HepG2 (cell line): ENCODE results near the gene TRMT1. TPM values are rescaled to one million over a fixed set of nuclear protein-coding genes. Genes with fewer than 3 reads are reported as not detected.

Experiments used
- ATAC-seq: fragments of 200-7000 bp; cut with Tn5 transposase; 3 replicates; pipeline ENCODE4 v1.9.1; 2020; ENCODE audit warnings: mild to moderate bottlenecking, moderate library complexity
- BruUV-seq: library from RNA; stranded (reverse); fragments of 400-500 nt; replicated peaks from 2 replicates; lab custom pipeline; 2021; lab: Mats Ljungman, UMichigan
- CTCF ChIA-PET: fragments of 300-600 bp; formaldehyde crosslinking; extraction: SDS; loops from one replicate; lab custom pipeline; 2021; ENCODE audit warnings: low total read pairs, inconsistent platforms, low intra/inter-chr PET ratio; lab: Yijun Ruan, JAX
- POLR2A ChIA-PET: fragments of 350-600 bp; sonication (Branson Sonifier 250); formaldehyde crosslinking; loops from one replicate; lab custom pipeline; 2020; ENCODE audit warnings: antibody characterized with exemption, inconsistent platforms; lab: Yijun Ruan, JAX
- DNase-seq: peaks from one replicate; pipeline ENCODE4 v3.0.0-alpha.2; 2015; ENCODE audit warnings: low spot score
- FAIRE-seq: peaks from 3 replicates; lab custom pipeline; 2011; peaks lifted over from hg19 to GRCh38; lab: Jason Lieb, UNC
- H2AFZ ChIP-seq: one replicate; pipeline ENCODE4 v1.6.1; 2011; ENCODE audit warnings: low read length, inconsistent platforms
- H3K27ac ChIP-seq: fragments of 300-600 bp; 3 replicates; pipeline ENCODE4 v1.8.0; 2011; ENCODE audit warnings: mixed run types, mild to moderate bottlenecking, mixed read lengths, low read length, inconsistent platforms; ENCODE audit not compliant: insufficient read depth; ENCODE audit errors: extremely low read length
- H3K27me3 ChIP-seq, 2 experiments: fragments of 200-600 bp in 1 of 2; 2 replicates in 1 of 2; 3 replicates in 1 of 2; pipeline versions ENCODE4 v1.6.0 to v1.8.0; 2011; ENCODE audit warnings: low read length in 2 of 2, mild to moderate bottlenecking in 2 of 2, moderate library complexity in 2 of 2, inconsistent platforms in 1 of 2; ENCODE audit not compliant: insufficient read depth in 2 of 2, control insufficient read depth in 1 of 2
- H3K36me3 ChIP-seq, 2 experiments: fragments of 200-600 bp in 1 of 2; replicated peaks in 1 of 2; 2 replicates in 1 of 2; 3 replicates in 1 of 2; pipeline versions ENCODE4 v1.5.1 to v1.8.0; 2011; ENCODE audit warnings: low read length in 2 of 2, inconsistent platforms in 1 of 2; ENCODE audit not compliant: insufficient read depth in 2 of 2, control insufficient read depth in 1 of 2
- H3K4me1 ChIP-seq: 2 replicates; pipeline ENCODE4 v1.5.1; 2012; ENCODE audit warnings: low read length, inconsistent platforms; ENCODE audit not compliant: insufficient read depth
- H3K4me2 ChIP-seq: 2 replicates; pipeline ENCODE4 v1.6.0; 2011; ENCODE audit warnings: low read depth, low read length, inconsistent platforms
- H3K4me3 ChIP-seq, 3 experiments: fragments of 200-600 bp in 1 of 3; sonication (generic), shearing (Covaris generic) in 1 of 3; replicated peaks in 1 of 3; 2 replicates each; pipeline ENCODE4 v1.5.1; 2011 to 2016; ENCODE audit warnings: low read length in 3 of 3, inconsistent platforms in 2 of 3, low read depth in 2 of 3, mild to moderate bottlenecking in 2 of 3, control low read depth in 1 of 3, mixed read lengths in 1 of 3; ENCODE audit not compliant: insufficient read depth in 1 of 3
- H3K79me2 ChIP-seq: one replicate; pipeline ENCODE4 v1.6.1; 2011; ENCODE audit warnings: low read length, inconsistent platforms; ENCODE audit not compliant: insufficient read depth
- H3K9ac ChIP-seq: 2 replicates; pipeline ENCODE4 v1.6.0; 2011; ENCODE audit warnings: mild to moderate bottlenecking, low read depth, low read length, inconsistent platforms; ENCODE audit not compliant: insufficient read depth
- H3K9me3 ChIP-seq: 2 replicates; pipeline ENCODE4 v1.5.1; 2012; ENCODE audit warnings: mild to moderate bottlenecking, low read length
- H4K20me1 ChIP-seq: 2 replicates; pipeline ENCODE4 v1.6.0; 2011; ENCODE audit warnings: inconsistent platforms, mild to moderate bottlenecking, low read length, moderate library complexity; ENCODE audit not compliant: insufficient read depth
- CTCF ChIP-seq: sonication (generic); formaldehyde crosslinking; IDR thresholded peaks from 2 replicates; pipeline ENCODE4 v1.5.0; 2020; ENCODE audit warnings: mild to moderate bottlenecking, missing genetic modification reagents, moderate library complexity
- KDM5A ChIP-seq: fragments of 200-600 bp; sonication (generic); IDR thresholded peaks from 2 replicates; pipeline ENCODE4 v1.7.0; 2018; ENCODE audit warnings: antibody characterized with exemption, mild to moderate bottlenecking, low read length, borderline replicate concordance
- STAG1 ChIP-seq: sonication (generic); formaldehyde crosslinking; IDR thresholded peaks from 2 replicates; pipeline ENCODE4 v1.4.0; 2020; ENCODE audit warnings: missing genetic modification reagents
- ZBTB33 ChIP-seq: sonication (generic); formaldehyde crosslinking; IDR thresholded peaks from 2 replicates; pipeline ENCODE4 v1.4.0; 2020; ENCODE audit warnings: missing genetic modification reagents
- ZNF12 ChIP-seq: sonication (generic); formaldehyde crosslinking; IDR thresholded peaks from 2 replicates; pipeline ENCODE4 v1.5.0; 2020; ENCODE audit warnings: missing genetic modification reagents
- WGBS: methylation state at CpG from one replicate; pipeline ENCODE4 v1.1.6; 2017; ENCODE audit warnings: low lambda C conversion rate; 5-methylcytosine and 5-hydroxymethylcytosine counted together
- in situ Hi-C: cut with HindIII; loops from 2 replicates; pipeline ENCODE4 v1.10.0; 2017; ENCODE audit warnings: low pct_unique_long_range_greater_than_20kb; ENCODE audit not compliant: extremely low pct_ligation_motif_present
- intact Hi-C: fragments of 100-400 bp; cut with micrococcal nuclease; formaldehyde crosslinking; loops from one replicate; pipeline ENCODE4 v1.10.0; 2022; ENCODE audit not compliant: unreplicated experiment
- polyA plus RNA-seq, 8 experiments: library from polyadenylated mRNA; depleted of rRNA in 3 of 8; stranded (reverse) in 7 of 8; unstranded in 1 of 8; fragments of >200 nt; fragmentation: Illumina TruSeq in 4 of 8; extraction: Trizol in 4 of 8; gene quantifications; 2 replicates each; pipeline versions ENCODE4 v1.2.1 to v1.2.3, GENCODE V29; 2011 to 2016; ENCODE audit warnings: low read depth in 4 of 8, missing spikeins in 1 of 8, mixed read lengths in 1 of 8; ENCODE audit not compliant: insufficient read depth in 1 of 8
- total RNA-seq, 5 experiments: library from RNA; depleted of rRNA; stranded (reverse); fragments of >200 nt; fragmentation: Illumina TruSeq; extraction: Trizol; gene quantifications; 2 replicates each; pipeline ENCODE4 v1.2.3, GENCODE V29; 2016; ENCODE audit warnings: low read depth in 1 of 5
- TF ChIP-seq, protein P1 (sequence below): sonication (generic); formaldehyde crosslinking; IDR thresholded peaks from 2 replicates; pipeline ENCODE4 v1.4.0; 2020; ENCODE audit warnings: missing genetic modification reagents

Gene TRMT1
- total and polyA plus RNA-seq, 2 of the 13 experiments (the other 11 are each of a cell fraction or from before 2014, with no cell fraction given), result 35.5 to 44.1 TPM

DNA sequence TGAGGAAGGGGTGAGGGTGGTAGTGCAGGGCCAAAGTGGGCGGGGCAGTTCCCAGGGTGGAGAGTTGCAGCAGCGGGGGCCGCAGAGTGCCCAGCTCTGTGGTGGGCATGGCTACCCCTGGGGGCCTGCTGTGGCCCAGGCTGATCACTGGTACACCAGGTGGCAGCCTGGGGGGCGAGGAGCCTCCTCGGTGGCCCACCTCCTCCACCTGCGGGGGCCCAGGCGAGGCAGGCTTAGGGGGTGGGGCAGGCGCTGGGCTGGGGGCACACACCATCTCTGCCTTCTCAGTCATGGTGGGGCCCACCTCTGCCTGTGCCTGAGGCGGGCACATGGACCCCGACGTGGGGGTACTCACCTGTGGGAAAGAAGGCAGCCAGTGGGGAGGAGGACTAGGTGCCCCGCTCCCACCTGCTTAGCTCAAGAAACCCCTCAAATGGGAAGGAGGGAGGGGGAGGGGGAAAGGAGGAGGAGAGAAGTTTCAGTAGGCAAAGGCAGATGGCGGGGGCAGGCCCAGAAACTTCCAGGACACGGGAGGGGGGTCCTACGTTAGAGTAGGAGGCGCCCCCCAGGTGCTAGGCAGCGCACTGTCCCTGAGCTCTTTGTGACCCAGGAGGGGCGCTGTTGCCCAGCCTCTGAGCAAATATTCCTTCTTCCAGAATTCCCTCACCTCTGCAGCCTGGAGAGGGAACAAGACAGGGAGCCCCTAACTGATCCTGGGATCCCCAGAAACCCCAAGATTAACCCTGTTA lies 15.5 kb downstream of the TRMT1 start:
- no peak for FAIRE-seq
- H4K20me1 ChIP-seq, result no peaks in the 10 kb centered on the region; the same call in 1 of the 2 replicates
- no peak for ATAC-seq
- in situ Hi-C loops, result no loop called here
- H3K79me2 ChIP-seq, result no peaks in the 10 kb centered on the region
- peaks cover 31% of the 10 kb centered on the region for H3K4me1 ChIP-seq
- 88% methylated on average over 14 of the region's 18 CpGs for WGBS
- ChIA-PET CTCF (no interaction called here), POLR2A (interaction anchor here (1.6 kb wide), 1 partner anchor 62 kb away, joined by 4 read pairs; no protein-coding TSS in a partner anchor)
- no peak overlapping the region for H3K9ac ChIP-seq
- H3K27ac ChIP-seq, result no peak overlapping the region
- H2AFZ ChIP-seq, result no peak overlapping the region
- no peaks in the 10 kb centered on the region for H3K27me3 ChIP-seq
- H3K9me3 ChIP-seq, result no peaks in the 10 kb centered on the region
- DNase-seq, result no peak
- TF ChIP-seq CTCF (CRISPR knock-in tag), result peak; percentile 42
- peak; percentile 88 for TF ChIP-seq ZBTB33 (CRISPR knock-in tag)
- TF ChIP-seq, protein P1, sequence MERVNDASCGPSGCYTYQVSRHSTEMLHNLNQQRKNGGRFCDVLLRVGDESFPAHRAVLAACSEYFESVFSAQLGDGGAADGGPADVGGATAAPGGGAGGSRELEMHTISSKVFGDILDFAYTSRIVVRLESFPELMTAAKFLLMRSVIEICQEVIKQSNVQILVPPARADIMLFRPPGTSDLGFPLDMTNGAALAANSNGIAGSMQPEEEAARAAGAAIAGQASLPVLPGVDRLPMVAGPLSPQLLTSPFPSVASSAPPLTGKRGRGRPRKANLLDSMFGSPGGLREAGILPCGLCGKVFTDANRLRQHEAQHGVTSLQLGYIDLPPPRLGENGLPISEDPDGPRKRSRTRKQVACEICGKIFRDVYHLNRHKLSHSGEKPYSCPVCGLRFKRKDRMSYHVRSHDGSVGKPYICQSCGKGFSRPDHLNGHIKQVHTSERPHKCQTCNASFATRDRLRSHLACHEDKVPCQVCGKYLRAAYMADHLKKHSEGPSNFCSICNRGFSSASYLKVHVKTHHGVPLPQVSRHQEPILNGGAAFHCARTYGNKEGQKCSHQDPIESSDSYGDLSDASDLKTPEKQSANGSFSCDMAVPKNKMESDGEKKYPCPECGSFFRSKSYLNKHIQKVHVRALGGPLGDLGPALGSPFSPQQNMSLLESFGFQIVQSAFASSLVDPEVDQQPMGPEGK (CRISPR knock-in tag), result peak; percentile 66
- TF ChIP-seq KDM5A, result no peak
- TF ChIP-seq STAG1 (CRISPR knock-in tag), result peak; percentile 52
- TF ChIP-seq ZNF12, result no peak
- no peak overlapping the region for H3K4me3 ChIP-seq
- intact Hi-C loops, result no loop called here
- TSS peak; percentile 57 for BruUV-seq
- no peak overlapping the region for H3K4me2 ChIP-seq
- H3K36me3 ChIP-seq, result 0 out of 5 replicates have a peak, but pooled peaks cover 0 to 3% of the 10 kb centered on the region in 2 experiments
